CD4-positive, alpha-beta T cell treated with Interleukin-15 for 4 hours (primary cell): ENCODE data around the gene GMCL1.
"Not testable (repeated sequence)": the region's sequence is repeated elsewhere in the genome, so short reads cannot be mapped to it uniquely, and the experiment has no call there.

ENCODE experiments used
- DNase-seq: peaks from one replicate; pipeline ENCODE4 v3.0.0-alpha.2; 2020; ENCODE audit warnings: low spot score

Gene GMCL1

DNA sequence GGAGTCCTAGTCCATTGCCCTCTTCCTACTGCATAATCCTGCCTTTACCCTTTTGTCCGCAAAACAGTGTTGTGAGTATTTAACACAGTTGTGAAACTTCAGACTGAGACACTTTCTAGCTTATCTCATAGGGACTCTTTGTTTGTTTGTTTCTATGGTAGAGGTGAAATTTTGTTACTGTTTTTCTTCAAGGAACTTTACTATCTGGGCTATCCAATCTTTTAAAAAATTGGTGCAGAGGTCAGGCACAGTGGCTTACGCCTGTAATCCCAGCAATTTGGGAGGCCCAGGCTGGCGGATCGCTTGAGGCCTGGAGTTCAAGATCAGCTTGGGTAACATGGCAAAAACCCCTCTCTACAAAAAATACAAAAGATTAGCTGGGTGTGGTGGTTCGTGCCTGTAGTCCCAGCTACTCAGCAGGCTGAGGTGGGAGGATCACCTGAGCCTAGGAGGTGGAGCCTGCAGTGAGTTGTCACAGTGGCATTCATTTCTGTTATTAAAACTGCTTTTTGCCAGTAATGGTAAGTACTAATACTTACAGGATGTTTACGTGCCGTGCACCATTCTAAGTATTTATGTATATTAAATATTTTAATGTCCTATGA is 18.8 kb downstream of the GMCL1 start:
- DNase-seq: no peak

DNA sequence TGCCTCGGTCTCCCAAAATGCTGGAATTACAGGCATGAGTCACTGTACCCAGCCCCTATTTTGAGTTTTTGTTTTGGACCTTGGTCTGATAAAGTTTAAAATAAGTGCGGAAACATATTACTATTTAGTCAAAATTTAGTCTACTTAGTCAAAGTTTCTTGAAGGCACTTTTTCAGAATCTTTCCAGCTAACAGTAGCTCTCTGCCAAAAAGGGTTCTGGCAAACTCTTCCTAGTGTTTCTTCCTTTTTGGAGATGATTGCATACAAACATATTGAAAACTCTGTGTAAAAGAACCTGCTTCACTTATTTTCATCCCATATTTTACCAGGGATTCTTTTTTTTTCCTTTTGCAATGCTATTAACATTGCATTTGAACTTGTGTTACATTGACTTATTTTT is 28.8 kb downstream of the GMCL1 start:
- no peak for DNase-seq

DNA sequence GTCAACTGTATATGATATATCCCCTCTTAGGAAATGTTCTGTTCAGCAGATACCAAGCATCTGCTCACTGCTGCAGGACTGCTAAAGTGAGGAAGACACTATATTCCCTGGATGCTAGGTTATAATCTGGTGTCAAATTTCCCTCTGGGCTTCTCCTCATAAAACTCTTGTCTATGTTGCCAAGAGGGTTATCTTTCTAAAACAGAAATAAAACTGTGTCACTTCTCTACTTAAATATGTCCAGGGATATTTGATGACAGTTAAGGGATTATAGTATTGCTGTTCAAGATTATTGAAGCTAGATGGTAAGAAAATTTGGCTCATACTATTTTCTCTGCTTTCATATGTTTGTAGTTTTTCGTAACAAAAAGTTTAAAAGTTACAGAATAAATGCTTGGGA is 33.8 kb downstream of the GMCL1 start:
- no peak for DNase-seq

DNA sequence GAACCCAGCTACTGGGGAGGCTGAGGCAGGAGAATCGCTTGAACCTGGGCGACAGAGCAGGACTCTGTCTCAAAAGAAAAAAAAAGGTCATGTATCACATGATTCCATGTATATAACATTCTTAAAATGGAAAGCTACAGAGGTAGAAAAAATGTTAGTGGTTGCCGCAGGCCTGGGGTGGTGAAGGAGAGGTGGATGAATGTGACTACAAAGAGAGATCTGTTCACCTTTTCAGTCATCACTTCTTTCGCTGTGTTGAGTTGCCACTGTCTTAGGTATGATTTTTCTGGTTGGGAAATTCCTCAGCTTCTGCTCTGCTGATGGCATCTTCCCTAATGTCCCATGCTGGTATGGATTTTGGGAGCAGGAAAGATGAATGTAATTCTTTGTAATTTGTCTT is 59.0 kb downstream of the GMCL1 start:
- no peak for DNase-seq

DNA sequence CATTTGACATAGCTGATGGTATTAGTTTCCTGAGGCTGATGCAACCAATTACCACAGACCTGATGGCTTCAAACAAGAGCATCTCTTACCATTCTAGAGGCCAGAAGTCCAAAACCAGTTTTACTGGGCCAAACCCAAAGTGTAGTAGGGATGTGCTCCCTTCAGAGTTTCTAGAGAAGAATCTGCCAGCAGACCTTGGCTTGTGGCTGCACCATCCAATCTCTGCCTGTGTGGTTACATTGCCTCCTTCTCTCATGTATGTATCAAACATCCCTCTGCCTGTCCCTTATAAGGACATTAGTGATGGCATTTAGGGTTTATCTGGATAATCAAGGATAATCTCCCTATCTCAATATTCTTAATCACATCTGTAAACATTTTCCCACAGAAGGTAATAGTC is 59.8 kb downstream of the GMCL1 start:
- no peak for DNase-seq

DNA sequence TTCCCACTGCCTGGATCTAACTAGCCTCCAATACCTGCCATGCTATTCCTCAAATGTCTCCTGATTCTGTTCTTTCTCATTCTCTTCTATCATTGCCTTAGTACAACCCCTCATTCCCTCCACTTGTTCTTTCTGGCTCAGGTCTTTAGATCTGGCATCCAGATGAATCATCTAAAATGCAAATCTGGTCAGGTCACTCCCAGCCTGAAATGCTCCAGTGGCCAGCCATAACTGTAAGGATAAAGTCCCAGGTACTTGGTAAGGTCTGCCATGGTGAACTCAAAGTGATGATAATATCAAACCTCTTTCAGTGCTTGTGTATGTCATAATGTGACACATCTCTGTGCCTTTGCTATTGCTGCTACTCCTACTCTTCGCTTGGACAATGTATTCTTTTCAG is 61.4 kb downstream of the GMCL1 start:
- no peak for DNase-seq

DNA sequence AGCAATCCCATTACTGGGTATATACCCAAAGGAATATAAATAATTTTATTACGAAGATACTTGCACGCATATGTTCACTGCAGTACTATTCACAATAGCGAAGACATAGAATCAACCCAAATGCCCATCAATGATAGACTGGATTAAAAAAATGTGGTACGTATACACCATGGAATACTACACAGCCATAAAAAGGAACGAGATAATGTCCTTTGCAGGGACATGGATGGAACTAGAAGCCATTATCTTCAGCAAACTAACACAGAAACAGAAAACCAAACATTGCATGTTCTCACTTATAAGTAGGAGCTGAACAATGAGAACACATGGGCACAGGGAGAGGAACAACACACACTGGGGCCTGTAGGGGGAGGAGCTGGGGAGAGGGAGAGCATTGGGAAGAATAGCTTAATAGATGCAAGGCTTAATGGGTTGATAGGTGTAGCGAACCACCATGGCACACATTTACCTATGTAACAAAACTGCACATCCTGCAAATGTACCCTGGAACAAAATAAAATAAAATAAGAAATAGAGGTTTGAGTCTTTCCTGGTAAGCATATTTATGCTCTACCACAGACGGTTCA is 63.5 kb downstream of the GMCL1 start:
- not testable (repeated sequence) for DNase-seq

DNA sequence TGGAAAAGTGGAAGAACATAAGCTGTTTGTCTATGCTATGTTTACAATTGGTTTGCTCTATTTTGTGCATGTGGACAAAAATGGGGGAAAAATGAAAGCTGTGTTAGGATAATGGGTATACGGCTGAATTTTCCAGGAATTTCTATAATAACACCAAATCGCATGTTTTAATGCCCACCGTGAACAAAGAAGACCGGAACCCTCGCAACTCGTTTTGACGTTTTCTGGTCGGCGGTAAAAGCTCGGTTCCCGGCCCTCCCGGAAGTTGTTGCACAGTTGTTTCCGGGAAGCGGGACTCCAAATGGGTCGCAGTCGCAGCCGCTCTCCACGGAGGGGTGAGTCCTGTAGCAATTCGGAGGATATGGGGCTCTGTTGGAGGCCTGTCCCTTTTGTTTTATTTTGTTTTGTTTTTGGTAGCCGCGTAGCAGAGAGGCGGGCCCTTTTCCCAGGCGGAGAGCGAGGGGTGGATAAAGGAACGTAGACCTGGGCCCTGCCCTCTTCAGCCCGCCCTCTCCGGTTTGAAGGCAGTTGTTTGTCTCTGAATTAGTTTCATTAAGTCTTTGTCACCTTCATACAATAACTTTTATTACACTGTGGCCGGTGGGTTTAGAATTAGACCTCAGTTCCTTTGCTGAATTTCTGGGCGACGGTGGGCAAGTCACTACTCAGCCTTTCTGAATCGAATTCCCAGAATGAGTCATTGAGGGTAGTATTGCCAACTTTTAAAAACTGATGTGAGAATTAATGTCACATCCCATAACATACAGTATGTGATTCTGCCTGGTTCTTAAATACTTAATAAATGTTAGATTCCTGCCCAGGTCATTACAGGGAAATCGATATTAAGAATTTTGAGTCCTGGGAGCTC is 64.5 kb downstream of the GMCL1 start, which contains the start of gene SNRNP27:
TSS of gene SNRNP27 (plus strand) at position 273 of the 868 bp plus-strand sequence. CDS start at position 302, 29 bp downstream.
- peak; percentile 85 for DNase-seq

DNA sequence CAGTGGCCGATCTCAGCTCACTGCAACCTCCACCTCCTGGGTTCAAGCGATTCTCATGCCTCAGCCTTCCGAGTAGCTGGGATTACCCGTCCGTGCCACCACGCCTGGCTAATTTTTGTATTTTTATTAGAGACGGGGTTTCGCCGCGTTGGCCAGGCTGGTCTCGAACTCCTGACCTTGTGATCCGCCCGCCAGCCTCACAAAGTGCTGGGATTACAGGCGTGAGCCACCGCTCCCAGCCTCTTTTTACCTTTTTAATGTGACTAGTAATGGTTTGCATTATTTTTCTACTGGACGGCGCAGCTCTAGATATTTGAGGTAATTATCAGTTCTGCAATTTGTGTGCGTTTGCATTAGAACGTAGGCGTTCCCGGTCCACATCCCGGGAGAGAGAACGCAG is 65.3 kb downstream of the GMCL1 start:
- not testable (repeated sequence) for DNase-seq

DNA sequence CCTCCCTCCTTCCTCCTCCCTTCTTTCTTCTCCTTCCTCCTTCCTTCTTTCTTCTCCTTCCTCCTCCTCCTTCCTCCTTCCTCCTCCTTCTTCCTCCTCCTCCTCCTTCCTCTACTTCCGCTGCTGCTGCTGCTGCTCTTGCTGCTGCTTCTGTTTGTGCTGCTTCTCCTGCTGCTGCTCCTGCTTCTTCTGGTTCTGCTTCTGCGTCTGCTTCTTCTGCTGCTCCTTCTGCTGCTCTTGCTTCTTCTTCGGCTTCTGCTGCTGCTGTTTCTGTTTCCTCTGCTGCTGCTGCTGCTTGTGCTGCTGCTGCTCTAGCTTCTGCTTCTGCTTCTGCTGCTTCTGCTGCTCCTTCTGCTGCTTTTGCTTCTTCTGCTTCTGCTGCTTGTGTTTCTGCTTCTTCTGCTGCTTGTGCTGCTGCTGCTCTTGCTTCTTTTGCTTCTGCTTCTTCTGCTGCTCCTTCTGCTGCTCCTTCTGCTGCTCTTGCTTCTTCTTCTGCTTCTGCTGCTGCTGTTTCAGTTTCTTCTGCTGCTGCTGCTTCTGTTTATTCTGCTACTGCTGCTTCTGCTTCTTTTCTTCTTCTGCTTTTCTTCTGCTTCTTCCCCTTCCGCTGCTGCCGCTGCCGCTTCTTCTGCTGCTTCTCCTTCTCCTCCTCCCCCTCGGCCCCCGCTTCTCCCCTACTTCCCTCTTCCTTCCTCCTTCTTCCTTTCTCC is 72.9 kb downstream of the GMCL1 start:
- DNase-seq: no peak

DNA sequence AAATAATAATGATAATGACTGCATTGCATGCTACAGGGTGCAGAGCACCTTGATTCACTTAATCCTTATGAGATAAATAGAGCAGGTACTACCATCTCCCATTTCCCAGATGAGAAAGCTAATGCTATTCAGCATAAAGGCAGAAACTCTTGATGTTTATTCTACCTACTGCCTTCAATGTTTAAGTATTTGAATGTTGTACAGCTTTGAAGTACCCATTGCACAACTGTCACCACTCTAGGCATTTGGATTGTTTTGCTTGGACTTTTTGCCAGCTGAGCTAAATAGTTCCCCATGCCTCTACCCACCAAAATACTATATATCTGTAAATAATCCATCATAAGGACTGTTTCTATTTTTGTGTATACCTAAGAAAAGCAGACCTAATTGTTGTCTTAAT is 77.8 kb downstream of the GMCL1 start:
- DNase-seq: no peak

DNA sequence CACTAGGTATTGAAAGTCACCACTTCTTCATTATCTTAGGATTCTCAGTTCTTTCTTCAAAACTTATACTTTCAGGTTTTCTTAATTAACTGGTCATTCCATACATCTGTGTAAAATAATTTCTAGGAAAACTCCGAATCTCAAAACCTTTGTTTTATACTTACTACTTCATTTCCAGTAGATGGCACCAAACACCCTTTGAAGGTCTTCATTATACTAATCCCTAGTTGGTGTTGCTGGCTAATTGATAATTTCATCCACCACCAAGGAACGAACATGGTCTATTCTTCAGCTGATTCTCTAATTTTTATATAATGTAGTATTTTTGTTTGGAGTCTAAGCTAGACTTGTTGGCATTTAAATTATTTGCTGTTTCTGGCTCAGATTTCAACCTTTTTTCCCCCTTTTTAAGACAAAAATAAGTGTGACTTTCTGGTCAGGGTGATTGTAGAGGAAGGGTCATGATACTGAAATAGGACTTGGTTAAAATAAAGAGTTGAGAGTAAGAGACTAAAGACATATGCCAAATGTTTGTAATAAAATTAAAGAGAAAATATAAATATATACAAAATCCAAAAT is 82.6 kb downstream of the GMCL1 start:
- peak; percentile 67 for DNase-seq

DNA sequence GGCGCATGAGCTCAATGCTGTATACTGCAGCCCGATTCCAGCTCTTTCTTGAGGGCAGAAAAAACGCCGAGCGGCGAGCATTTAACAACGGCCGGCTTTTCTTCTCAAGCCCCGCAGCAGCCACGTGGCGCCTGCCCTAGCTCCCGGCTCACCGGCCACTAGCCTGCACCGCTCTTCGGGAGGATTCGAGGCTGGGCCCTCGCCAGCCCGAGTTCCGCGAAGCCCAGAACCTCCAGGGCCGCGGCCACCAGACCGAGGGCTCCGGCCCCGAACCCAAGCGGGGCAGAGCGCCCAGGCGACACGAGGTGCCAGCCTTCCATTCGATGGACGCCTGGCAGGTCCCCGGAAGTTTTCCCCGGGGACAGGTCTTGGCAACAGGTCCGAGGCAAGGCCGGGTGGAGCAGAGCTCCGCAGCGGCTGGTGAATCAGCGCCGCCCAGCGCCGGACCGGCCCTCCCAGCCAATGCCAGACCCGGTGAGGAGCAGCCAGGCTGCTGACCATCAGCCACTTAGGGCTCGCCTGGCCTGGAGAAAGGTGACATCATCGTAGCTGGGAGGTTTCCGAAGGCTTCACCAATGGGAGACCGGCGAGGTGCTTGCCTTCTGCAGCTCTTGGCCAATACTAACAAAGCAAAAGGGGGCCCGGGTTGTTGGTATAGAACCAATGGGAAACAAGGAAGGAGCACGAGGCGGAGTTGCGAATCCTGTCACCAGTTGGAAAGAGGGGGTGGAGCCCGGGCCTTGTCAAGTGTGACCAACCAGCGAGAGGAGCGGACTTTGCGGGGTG is 84.9 kb downstream of the GMCL1 start:
- peak; percentile 100 for DNase-seq

DNA sequence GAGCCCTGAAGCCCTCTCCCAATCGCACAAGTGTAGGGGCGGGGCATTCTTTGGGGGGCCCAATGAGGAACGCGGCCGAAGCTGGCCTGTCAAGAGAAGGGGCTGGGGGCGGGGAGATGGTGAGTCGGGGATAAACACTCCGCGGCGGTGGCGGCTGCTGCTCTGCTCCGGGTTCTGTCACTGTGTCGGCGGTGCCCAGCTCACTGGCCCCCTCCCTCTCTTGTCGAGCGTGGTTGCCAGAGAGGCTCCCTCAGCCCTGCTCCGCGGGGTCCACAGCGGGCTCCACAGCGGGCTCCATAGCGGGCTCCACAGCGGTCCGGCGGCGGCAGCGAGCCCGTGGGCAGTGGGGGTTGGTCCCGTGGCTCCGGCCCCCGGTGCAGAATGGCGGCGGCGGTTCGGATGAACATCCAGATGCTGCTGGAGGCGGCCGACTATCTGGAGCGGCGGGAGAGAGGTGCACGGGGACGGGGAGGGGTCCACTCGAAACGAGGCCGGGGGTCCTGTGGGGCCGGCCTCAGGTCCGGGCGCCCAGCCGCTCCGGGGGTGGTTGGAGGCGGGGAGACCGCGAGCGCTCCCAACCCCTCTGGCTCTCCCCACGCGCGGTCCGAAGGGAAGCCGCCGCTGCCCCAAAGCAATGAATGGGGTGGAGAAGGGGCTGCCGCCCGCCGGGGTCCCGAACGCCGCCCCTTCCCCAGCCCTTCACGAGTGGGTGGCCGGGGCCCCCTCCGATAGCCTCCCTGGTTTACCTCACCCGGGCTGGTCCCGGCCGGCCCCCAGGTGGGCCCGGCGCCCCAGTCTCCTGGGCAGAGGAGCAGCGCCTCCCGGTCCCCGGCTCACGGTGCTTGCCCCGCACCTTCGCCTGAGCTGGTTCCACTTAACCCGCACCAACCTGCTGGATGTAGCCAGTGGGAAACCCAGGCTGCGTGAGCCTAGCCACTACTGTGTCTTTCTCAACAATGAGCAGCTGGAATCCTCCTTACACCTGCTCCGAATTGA is 85.8 kb downstream of the GMCL1 start, which contains the start of gene MXD1:
TSS of gene MXD1 (plus strand) at position 160 of the 996 bp plus-strand sequence. CDS start at position 382, 222 bp downstream.
- no peak for DNase-seq

DNA sequence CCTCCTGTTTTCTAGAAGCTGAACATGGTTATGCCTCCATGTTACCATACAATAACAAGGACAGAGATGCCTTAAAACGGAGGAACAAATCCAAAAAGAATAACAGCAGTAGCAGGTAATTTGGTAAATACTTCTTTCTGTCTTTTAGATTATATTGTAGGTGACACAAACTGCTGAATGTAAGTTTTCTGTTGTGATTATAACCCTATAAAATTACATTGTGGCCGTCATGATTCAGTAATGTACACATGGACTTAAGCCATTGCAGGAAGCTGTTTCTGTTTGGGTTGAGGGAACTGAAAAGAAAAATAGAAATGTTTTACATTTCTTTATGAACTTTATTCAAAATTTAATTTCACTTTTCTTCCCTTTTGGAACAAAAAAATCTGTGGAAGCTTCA is 86.6 kb downstream of the GMCL1 start:
- DNase-seq: no peak

DNA sequence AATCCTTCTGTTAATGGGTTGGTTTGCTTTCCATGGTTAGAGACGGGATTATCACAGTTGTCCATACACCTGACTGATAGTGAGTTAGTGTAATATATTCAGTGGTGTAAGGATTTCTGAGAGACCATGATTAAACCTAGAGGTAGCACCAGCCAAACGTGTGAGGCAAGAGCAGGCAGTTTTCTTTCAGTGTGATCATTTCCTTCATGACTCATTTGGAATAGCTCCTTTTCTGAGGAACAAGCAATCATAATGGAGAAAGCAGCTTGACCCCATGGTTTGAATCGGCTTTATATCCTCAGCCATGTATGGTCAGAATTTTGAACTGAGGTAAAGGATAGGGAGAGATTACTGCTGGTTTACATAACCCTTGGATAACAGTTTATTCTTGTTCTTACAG is 88.4 kb downstream of the GMCL1 start:
- no peak for DNase-seq

DNA sequence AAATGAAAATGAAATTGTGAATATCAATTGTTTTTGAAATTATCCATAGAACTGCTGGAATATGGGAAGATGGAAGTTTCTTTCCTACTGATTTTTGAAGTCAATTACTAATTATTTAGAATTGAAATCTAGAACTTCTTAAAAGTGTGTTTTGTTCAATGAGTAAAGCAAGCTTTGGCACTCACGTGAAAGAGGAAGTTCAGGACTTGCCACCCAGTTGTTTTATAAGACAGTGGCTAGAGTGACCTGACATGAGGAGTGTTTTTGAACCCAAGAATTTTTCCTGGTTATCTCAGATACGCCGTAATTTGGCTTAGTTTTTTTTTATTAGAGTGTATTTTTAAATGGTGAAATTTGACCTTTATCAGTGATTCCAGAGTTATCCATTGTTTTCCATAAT is 88.9 kb downstream of the GMCL1 start:
- DNase-seq: no peak

DNA sequence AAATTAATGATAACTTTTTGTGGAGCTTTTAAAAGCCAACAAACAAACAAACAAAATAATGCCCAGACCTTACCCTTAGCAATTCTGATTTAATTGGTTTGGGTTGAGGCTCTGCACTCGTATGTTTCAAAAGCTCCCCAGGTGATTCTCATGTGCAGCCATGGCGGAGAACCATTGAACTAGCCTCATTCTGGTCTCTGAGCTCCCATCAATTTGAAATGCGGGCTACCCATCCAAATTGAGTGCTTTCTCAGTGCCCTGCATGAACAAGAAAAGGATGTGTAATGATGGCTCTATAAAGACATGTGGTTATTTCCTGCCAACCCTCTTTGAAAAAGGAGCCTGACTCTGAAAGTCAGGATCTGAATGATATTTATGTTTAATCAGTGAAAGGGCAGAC is 93.7 kb downstream of the GMCL1 start:
- no peak for DNase-seq

DNA sequence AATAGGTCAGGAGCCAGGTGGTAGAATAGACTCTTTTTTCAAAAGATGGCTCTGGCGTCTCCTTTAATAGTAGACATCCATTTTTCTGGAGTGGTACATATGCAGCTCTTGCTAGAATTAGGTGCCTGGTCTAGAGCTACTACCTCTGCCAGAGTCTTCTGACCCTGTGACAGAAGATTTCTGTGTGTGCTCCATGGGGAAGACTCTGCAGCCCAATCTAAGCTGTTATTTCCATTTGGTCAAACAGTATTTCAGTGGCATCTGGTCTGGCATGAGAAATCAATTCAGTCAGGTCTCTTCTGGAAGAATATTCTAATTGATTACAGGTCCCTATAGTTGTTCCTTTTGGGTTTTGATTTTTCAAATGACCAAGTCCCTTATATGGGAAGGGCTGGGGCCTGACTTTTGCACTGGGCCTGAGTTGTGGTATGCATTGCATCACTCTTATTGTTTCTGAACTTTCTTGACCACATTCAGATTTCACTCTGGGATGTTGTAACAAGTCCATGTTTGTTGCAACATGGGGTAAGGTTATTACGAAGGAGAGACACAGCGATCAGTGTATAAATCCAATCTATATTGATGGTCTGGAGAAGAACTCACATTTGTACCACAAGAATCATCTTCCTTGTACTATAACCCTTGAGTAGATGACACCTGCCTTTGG is 97.5 kb downstream of the GMCL1 start:
- DNase-seq: no peak
